ENCODE data around the gene MMP10.

GRCh38 chr11:102829316-102830000 lies 49.0 kb upstream of the MMP10 start:
- TF ChIP-seq MLX (CRISPR knock-in tag; IDR thresholded peaks at IDR 0.05) (no peak), TEAD4 (CRISPR knock-in tag; IDR thresholded peaks at IDR 0.05) (no peak), ZSCAN18 (CRISPR knock-in tag; IDR thresholded peaks at IDR 0.05) (no peak), NFE2L1 (CRISPR knock-in tag; IDR thresholded peaks at IDR 0.05) (no peak)
- TF ChIP-seq, protein P1, sequence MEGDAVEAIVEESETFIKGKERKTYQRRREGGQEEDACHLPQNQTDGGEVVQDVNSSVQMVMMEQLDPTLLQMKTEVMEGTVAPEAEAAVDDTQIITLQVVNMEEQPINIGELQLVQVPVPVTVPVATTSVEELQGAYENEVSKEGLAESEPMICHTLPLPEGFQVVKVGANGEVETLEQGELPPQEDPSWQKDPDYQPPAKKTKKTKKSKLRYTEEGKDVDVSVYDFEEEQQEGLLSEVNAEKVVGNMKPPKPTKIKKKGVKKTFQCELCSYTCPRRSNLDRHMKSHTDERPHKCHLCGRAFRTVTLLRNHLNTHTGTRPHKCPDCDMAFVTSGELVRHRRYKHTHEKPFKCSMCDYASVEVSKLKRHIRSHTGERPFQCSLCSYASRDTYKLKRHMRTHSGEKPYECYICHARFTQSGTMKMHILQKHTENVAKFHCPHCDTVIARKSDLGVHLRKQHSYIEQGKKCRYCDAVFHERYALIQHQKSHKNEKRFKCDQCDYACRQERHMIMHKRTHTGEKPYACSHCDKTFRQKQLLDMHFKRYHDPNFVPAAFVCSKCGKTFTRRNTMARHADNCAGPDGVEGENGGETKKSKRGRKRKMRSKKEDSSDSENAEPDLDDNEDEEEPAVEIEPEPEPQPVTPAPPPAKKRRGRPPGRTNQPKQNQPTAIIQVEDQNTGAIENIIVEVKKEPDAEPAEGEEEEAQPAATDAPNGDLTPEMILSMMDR (IDR thresholded peaks at IDR 0.05): no peak

Measured in WTC11 (cell line).